Osteocyte (in vitro differentiated cells): Measurements from ENCODE around the gene FOXN1. TPM values are rescaled to one million over a fixed set of nuclear protein-coding genes. Genes with fewer than 3 reads are reported as not detected.

Source experiments
- DNase-seq: peaks from one replicate; pipeline ENCODE4 v3.0.0; 2021; ENCODE audit warnings: mixed read lengths; ENCODE audit not compliant: unreplicated experiment; ENCODE audit errors: extremely low spot score
- H3K27ac Mint-ChIP-seq: one replicate; pipeline ENCODE4 v1.8.0; 2021; ENCODE audit warnings: mild to moderate bottlenecking, mixed read lengths; ENCODE audit not compliant: unreplicated experiment
- H3K27me3 Mint-ChIP-seq: one replicate; pipeline ENCODE4 v1.8.0; 2021; ENCODE audit warnings: mixed read lengths; ENCODE audit not compliant: unreplicated experiment
- H3K36me3 Mint-ChIP-seq: one replicate; pipeline ENCODE4 v1.8.0; 2021; ENCODE audit warnings: mixed read lengths; ENCODE audit not compliant: unreplicated experiment
- H3K4me1 Mint-ChIP-seq: one replicate; pipeline ENCODE4 v1.8.0; 2021; ENCODE audit warnings: mixed read lengths; ENCODE audit not compliant: unreplicated experiment
- H3K4me3 Mint-ChIP-seq: one replicate; pipeline ENCODE4 v1.8.0; 2021; ENCODE audit warnings: mild to moderate bottlenecking, moderate library complexity, mixed read lengths; ENCODE audit not compliant: unreplicated experiment
- H3K9me3 Mint-ChIP-seq: one replicate; pipeline ENCODE4 v1.8.0; 2021; ENCODE audit warnings: mixed read lengths; ENCODE audit not compliant: unreplicated experiment
- total RNA-seq: library from RNA; stranded (reverse); gene quantifications from 2 replicates; pipeline ENCODE4 v1.2.1, GENCODE V29; 2021
- TF ChIP-seq, protein P1 (sequence below): fragments of 200-600 bp; sonication (generic); IDR thresholded peaks from 2 replicates; pipeline ENCODE4 v1.5.0; 2021; ENCODE audit warnings: antibody characterized with exemption, mild to moderate bottlenecking, moderate library complexity

Gene FOXN1
- total RNA-seq, 1 donor from 2014 or later, result not detected

GRCh38 chr17:28470266-28470913 lies 35.8 kb upstream of the FOXN1 start:
- TF ChIP-seq, protein P1, sequence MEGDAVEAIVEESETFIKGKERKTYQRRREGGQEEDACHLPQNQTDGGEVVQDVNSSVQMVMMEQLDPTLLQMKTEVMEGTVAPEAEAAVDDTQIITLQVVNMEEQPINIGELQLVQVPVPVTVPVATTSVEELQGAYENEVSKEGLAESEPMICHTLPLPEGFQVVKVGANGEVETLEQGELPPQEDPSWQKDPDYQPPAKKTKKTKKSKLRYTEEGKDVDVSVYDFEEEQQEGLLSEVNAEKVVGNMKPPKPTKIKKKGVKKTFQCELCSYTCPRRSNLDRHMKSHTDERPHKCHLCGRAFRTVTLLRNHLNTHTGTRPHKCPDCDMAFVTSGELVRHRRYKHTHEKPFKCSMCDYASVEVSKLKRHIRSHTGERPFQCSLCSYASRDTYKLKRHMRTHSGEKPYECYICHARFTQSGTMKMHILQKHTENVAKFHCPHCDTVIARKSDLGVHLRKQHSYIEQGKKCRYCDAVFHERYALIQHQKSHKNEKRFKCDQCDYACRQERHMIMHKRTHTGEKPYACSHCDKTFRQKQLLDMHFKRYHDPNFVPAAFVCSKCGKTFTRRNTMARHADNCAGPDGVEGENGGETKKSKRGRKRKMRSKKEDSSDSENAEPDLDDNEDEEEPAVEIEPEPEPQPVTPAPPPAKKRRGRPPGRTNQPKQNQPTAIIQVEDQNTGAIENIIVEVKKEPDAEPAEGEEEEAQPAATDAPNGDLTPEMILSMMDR, result no peak
- peaks cover 71% of the 10 kb centered on the region for H3K27me3 Mint-ChIP-seq
- H3K36me3 Mint-ChIP-seq, result no peaks in the 10 kb centered on the region
- no peak for DNase-seq
- no peak overlapping the region for H3K4me3 Mint-ChIP-seq
- H3K9me3 Mint-ChIP-seq, result no peaks in the 10 kb centered on the region
- no peak overlapping the region for H3K27ac Mint-ChIP-seq
- no peaks in the 10 kb centered on the region for H3K4me1 Mint-ChIP-seq

DNA sequence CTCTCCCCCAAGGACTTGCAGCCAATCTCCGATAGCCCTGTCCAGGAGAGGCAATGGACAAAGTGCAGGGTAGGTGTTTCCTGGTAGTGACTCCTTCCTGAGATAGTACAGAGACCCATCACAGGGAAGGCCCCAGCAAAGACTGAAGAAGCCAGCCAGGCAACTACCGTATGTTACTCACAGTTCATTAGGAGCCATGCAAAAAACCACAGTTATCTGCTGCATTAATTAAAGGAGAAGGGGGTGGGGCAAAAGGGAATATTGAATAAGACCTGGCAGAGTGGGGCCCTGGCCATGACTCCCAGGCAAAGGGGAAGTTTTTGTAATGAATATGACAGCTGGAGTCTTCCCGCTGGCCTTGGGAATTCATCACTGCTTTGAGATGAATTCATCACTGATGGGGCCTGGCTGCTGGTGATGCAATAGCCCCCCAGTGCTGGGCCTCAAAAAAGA lies 35.2 kb upstream of the FOXN1 start:
- Mint-ChIP-seq H3K9me3 (no peaks in the 10 kb centered on the region), H3K4me1 (no peaks in the 10 kb centered on the region), H3K27ac (no peak overlapping the region), H3K27me3 (peaks cover 73% of the 10 kb centered on the region), H3K36me3 (no peaks in the 10 kb centered on the region), H3K4me3 (no peak overlapping the region)
- no peak for DNase-seq
- TF ChIP-seq, protein P1, result no peak

GRCh38 chr17:28471531-28472342 lies 34.4 kb upstream of the FOXN1 start:
- no peak overlapping the region for H3K27ac Mint-ChIP-seq
- no peaks in the 10 kb centered on the region for H3K36me3 Mint-ChIP-seq
- no peaks in the 10 kb centered on the region for H3K9me3 Mint-ChIP-seq
- peaks cover 73% of the 10 kb centered on the region for H3K27me3 Mint-ChIP-seq
- TF ChIP-seq, protein P1, result no peak
- no peak for DNase-seq
- no peaks in the 10 kb centered on the region for H3K4me1 Mint-ChIP-seq
- H3K4me3 Mint-ChIP-seq, result no peak overlapping the region

- DNase-seq, result no peak
Observed at GRCh38 chr17:28472871-28473497, 33.2 kb upstream of the FOXN1 start.

More at GRCh38 chr17:28472871-28473497, 33.2 kb upstream of the FOXN1 start:
- Mint-ChIP-seq H3K9me3 (no peaks in the 10 kb centered on the region), H3K4me1 (no peaks in the 10 kb centered on the region), H3K4me3 (no peak overlapping the region), H3K27ac (no peak overlapping the region), H3K36me3 (no peaks in the 10 kb centered on the region), H3K27me3 (peaks cover 61% of the 10 kb centered on the region)
- TF ChIP-seq, protein P1, result no peak
